Measurements from ENCODE around the gene LILRA6.
"Not testable (repeated sequence)": the region's sequence is repeated elsewhere in the genome, so short reads cannot be mapped to it uniquely, and the experiment has no call there.

LILRA6 gene

GRCh38 chr19:54253331-54254194 is 11.0 kb upstream of the LILRA6 start:
- Mint-ChIP-seq H3K9me3 (no peaks in the 10 kb centered on the region), H3K36me3 (ENCODE audit: low read depth) (no peaks in the 10 kb centered on the region), H3K4me1 (ENCODE audit: low read depth) (no peaks in the 10 kb centered on the region), H3K4me3 (no peak overlapping the region), H3K27me3 (ENCODE audit: low read depth) (peaks cover 5% of the 10 kb centered on the region), H3K27ac (no peak overlapping the region)

DNA sequence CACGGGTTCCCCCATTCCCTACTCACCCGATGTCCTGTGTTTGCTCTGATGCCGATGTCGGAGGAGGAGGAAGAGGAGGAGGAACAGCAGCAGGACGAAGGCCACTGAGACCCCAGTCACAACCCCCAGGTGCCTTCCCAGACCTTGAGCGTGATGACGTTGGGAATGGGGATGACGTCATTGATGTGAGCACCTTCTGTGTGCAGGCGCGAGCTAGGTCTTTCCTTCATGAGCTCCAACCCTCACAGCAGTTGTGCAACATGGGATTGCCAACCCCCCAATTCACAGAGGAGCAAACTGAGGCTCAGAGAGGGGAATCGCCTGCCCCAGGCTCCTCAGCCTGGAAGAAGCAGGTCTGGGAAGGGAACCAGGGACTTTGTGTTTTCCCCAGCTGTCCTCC is 10.3 kb upstream of the LILRA6 start:
- Mint-ChIP-seq H3K27me3 (ENCODE audit: low read depth) (peaks cover 9% of the 10 kb centered on the region), H3K4me1 (ENCODE audit: low read depth) (peaks cover 6% of the 10 kb centered on the region), H3K9me3 (no peaks in the 10 kb centered on the region), H3K4me3 (no peak overlapping the region), H3K36me3 (ENCODE audit: low read depth) (no peaks in the 10 kb centered on the region), H3K27ac (no peak overlapping the region)

DNA sequence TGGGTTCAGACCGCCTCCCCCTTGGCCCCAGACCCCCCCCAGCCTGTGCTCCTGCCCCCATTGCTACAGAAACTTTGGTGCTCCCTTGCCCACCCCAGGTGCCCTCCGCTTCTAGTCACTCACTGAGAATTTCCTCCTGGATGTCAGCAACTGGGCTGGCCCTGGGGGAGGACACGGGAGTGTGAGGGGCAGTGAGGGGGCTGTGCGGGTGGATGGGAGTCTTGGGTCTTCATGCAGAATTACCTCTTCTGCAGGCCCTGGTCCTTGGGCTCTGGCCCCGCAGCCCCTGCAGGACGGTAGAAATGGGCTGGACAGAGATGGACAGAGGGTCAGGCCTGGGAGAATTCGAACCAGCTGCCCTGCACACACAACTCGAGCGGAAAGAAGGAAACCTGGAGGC is 9.7 kb upstream of the LILRA6 start:
- Mint-ChIP-seq H3K27me3 (ENCODE audit: low read depth) (peaks cover 9% of the 10 kb centered on the region), H3K4me1 (ENCODE audit: low read depth) (peaks cover 9% of the 10 kb centered on the region), H3K4me3 (no peak overlapping the region), H3K36me3 (ENCODE audit: low read depth) (no peaks in the 10 kb centered on the region), H3K27ac (no peak overlapping the region), H3K9me3 (no peaks in the 10 kb centered on the region)

DNA sequence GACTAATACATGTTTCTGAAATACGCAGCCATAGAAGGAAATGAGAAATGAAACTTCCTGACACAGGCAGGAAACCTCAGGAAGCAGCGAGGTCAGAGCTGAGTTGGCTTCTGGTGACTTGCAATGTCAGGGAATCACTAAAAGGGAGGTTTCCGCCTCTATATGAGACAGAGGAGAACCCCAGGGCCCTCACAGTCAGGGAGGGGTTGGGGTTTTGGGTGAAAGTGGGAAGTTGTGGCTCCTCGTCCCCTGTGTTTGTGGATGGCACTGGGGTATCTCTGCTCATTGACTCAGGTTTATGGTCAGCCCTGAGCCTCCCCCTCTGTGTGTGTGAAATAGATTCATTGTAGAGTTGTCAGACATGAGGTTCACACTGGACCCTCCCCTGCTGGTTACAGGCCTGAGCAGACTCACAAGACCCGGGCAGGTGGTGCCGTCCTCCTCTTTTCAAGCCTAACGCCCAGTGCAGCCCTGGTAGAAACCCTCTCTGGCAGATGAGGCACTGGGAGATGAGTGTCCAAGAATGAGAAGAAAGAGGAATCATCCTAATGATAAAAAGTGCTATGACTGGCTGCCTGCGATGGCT is 5.5 kb upstream of the LILRA6 start:
- Mint-ChIP-seq H3K4me3 (peak overlapping the region; percentile 47), H3K27me3 (ENCODE audit: low read depth) (peaks cover 12% of the 10 kb centered on the region), H3K27ac (no peak overlapping the region), H3K9me3 (no peaks in the 10 kb centered on the region), H3K36me3 (ENCODE audit: low read depth) (no peaks in the 10 kb centered on the region), H3K4me1 (ENCODE audit: low read depth) (peaks cover 9% of the 10 kb centered on the region)

DNA sequence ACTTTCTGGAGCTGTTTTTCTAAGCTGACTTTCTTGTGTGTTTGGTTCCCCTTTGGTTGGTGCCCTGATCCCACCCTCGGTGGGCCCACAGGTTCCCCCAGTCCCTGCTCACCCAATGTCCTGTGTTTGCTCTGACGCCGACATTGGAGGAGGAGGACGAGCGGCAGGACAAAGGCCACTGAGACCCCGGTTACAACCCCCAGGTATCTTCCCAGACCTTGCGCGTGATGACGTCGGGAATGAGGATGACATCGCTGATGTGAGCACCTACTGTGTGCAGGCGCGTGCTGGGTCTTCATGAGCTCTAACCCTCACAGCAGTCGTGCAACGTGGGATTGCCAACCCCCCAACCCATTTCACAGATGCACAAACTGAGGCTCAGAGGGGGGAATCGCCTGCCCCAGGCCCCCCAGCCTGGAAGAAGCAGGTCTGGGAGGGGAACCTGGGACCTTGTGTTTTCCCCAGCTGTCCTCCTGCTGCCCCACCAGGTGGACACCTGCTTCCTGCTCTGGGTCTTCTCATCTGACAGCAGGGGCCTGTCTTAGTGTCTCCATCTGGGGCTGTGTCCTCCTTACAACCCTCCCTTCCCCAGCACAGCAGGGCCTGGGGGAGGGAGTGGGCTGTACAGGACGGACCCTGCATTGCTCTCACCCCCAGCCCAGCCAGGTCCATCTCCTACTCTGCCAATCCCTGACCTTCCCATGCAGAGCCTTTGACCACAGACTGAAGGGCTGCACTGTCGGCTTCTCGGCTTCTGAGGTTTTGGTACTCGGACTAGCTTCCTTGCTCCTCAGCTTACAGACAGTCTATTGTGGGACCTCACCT is 4.7 kb upstream of the LILRA6 start:
- Mint-ChIP-seq H3K9me3 (no peaks in the 10 kb centered on the region), H3K36me3 (ENCODE audit: low read depth) (no peaks in the 10 kb centered on the region), H3K4me1 (ENCODE audit: low read depth) (peaks cover 9% of the 10 kb centered on the region), H3K27me3 (ENCODE audit: low read depth) (peaks cover 12% of the 10 kb centered on the region), H3K4me3 (peak overlapping the region; percentile 47), H3K27ac (no peak overlapping the region)

DNA sequence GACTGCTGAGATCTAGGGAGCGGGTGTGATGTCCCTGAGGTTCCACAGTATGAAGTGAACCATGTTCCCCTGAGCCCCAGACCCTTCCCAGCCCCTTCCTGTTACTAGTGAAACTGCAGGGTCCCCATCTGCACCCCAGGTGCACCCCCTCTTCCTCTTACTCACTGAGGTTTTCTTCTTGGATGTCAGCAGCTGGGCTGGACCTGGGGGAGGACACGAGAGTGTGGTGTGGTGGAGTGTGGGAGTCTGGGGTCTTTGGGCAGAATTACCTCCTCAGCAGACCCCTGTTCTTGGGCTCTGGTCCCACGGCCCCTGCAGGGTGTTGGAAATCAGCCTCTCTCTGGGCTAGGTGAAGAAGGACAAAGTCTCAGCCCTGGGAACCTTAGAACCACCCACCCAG is 3.3 kb upstream of the LILRA6 start:
- H3K9me3 Mint-ChIP-seq: no peaks in the 10 kb centered on the region
- peaks cover 12% of the 10 kb centered on the region for H3K27me3 Mint-ChIP-seq (ENCODE audit: low read depth)
- H3K4me1 Mint-ChIP-seq (ENCODE audit: low read depth): peaks cover 9% of the 10 kb centered on the region
- H3K4me3 Mint-ChIP-seq: no peak overlapping the region
- no peak overlapping the region for H3K27ac Mint-ChIP-seq
- no peaks in the 10 kb centered on the region for H3K36me3 Mint-ChIP-seq (ENCODE audit: low read depth)

- H3K27me3 Mint-ChIP-seq (ENCODE audit: low read depth); H3K36me3 Mint-ChIP-seq (ENCODE audit: low read depth); H3K4me1 Mint-ChIP-seq (ENCODE audit: low read depth); H3K4me3 Mint-ChIP-seq; H3K9me3 Mint-ChIP-seq; H3K27ac Mint-ChIP-seq: not testable (repeated sequence)
Observed at GRCh38 chr19:54243809-54244208, 1.2 kb upstream of the LILRA6 start.

DNA sequence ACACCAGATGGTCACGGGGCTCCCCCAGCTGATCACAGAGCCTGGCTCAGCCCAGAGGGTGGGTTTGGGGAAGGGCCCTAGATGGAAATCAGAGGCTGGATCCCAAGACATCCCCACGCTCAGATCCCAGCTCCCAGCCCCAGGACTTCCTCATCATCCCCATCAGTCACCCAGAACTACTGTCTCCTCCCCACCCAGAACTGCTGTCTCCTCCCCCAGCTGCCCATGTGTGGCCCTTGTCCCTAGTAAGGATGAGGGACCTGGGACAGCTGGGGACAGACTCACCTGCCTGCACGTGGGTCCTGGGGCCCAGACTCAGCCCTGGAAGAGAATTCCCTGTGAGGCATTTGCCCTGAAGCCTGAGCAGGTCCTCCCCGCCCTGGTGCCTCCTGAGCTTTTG is 356 bp downstream of the LILRA6 start:
- H3K4me1 Mint-ChIP-seq (ENCODE audit: low read depth): not testable (repeated sequence)

DNA sequence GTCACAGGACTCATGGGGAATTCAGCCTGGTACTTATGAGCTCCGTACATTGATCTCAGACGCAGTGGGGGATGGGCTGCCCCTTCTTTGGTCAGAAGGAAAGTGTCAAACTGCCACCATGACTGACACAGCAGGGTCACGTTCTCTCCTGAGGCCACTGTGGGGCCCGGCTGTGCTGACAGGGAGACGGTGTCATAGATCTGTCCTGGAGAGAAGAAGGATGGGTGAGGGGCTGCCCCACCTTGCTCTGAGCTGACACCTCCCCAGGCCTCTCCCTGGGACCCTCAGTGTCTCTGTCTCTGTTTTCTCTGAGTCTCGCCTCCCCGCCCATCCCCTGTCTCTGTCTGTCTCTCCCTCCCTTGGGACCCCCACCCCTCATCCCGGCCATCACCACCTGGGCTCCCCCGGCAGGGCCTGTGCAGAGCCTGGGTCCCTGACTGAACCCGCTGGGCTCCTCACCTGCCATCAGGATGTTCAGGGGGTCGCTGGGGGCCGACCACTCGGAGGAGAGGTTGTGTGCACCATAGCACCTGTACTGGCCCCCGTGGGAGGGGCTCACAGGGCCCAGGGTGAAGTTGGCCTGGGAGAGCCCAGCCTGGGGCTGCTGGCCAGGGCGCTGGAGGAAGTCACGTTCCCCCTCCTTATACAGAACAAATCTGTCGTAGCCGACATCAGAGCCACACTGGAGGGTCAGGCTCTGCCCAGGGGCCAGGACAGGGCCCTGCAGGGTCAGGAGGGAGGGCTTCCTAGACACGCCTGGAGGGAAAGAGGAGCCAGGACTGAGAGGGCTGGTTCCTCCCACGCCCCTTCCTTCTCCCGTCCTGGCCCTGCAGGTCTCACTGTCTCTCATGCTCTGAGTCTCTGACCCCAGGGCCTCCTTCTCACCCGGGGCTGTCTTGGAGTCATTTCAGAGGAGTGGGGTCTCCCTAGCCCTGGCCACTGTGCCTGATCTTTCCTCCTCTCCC is 1.9 kb downstream of the LILRA6 start:
- H3K4me3 Mint-ChIP-seq; H3K4me1 Mint-ChIP-seq (ENCODE audit: low read depth): not testable (repeated sequence)

More for the DNA sequence above, 356 bp downstream of the LILRA6 start:
- not testable (repeated sequence) for H3K27ac Mint-ChIP-seq; H3K4me3 Mint-ChIP-seq; H3K27me3 Mint-ChIP-seq (ENCODE audit: low read depth); H3K9me3 Mint-ChIP-seq; H3K36me3 Mint-ChIP-seq (ENCODE audit: low read depth)

GRCh38 chr19:54239491-54240371 is 2.9 kb downstream of the LILRA6 start:
- not testable (repeated sequence) for H3K4me3 Mint-ChIP-seq; H3K4me1 Mint-ChIP-seq (ENCODE audit: low read depth); H3K27ac Mint-ChIP-seq; H3K36me3 Mint-ChIP-seq (ENCODE audit: low read depth); H3K9me3 Mint-ChIP-seq
- peaks cover 12% of the 10 kb centered on the region for H3K27me3 Mint-ChIP-seq (ENCODE audit: low read depth)

More for the DNA sequence above, 1.9 kb downstream of the LILRA6 start:
- H3K27ac Mint-ChIP-seq; H3K36me3 Mint-ChIP-seq (ENCODE audit: low read depth); H3K9me3 Mint-ChIP-seq: not testable (repeated sequence)
- peaks cover 11% of the 10 kb centered on the region for H3K27me3 Mint-ChIP-seq (ENCODE audit: low read depth)

GRCh38 chr19:54233941-54234340 is 8.6 kb downstream of the LILRA6 start:
- Mint-ChIP-seq H3K27ac (no peak overlapping the region), H3K9me3 (no peaks in the 10 kb centered on the region), H3K4me3 (no peak overlapping the region), H3K4me1 (ENCODE audit: low read depth) (peaks cover 8% of the 10 kb centered on the region), H3K36me3 (ENCODE audit: low read depth) (no peaks in the 10 kb centered on the region), H3K27me3 (ENCODE audit: low read depth) (peaks cover 45% of the 10 kb centered on the region)

DNA sequence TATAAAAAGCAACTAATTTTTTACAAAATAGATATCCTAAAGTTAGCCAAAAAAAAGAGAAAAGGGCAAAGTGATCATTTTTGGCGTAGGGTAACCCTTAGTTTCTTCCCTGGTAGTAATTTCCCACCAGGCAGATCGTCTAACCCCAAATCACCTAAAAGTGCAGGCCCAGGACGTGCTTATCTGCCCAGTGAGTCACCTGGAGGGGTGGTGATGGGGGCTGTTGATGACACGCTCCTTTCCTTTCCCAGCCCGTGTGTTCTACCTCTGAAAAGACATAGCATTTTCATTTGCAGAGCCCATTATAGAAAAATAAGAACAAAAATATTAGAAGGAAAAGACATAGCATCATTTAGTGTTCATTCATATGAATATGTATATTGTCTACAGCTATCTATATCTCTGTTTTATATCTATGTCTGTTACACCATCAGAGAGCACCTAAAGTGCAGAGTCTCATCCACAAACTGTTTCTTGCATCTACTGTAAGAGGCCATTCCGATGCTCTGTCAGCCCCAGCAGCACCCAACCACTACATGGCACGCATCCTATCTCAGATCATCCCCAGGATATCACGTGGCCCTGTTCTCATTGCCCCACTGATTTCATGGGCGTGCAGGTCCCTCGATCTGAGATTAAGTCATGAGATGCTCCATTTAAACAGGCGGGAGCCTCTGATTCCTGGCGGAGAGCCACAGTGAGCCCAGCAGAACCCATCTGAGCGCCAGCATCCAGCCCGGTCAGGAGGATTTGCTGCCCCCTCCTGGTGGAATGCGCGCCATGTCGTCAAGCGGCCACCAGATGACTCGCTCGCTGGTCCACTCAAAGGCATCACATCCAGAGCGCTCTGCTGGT is 11.3 kb downstream of the LILRA6 start:
- H3K4me1 Mint-ChIP-seq (ENCODE audit: low read depth): peaks cover 8% of the 10 kb centered on the region
- no peak overlapping the region for H3K4me3 Mint-ChIP-seq
- no peak overlapping the region for H3K27ac Mint-ChIP-seq
- peaks cover 46% of the 10 kb centered on the region for H3K27me3 Mint-ChIP-seq (ENCODE audit: low read depth)
- peaks cover 4% of the 10 kb centered on the region for H3K9me3 Mint-ChIP-seq
- no peaks in the 10 kb centered on the region for H3K36me3 Mint-ChIP-seq (ENCODE audit: low read depth)

Measured in T-helper 1 cell treated with Interleukin-12 subunit alpha and Interleukin-12 subunit beta and Interleukin-4 antibody, amounts not matched to agents 30 μg/mL and 1 μg/mL, for 36 hours (primary cell).